ENCODE results near the gene KIF25. TPM values are rescaled to one million over a fixed set of nuclear protein-coding genes. Genes with fewer than 3 reads are reported as not detected.

Gene KIF25
- total and polyA plus RNA-seq, 7 donors: 0.50 to 0.54 TPM; not detected in 5

DNA sequence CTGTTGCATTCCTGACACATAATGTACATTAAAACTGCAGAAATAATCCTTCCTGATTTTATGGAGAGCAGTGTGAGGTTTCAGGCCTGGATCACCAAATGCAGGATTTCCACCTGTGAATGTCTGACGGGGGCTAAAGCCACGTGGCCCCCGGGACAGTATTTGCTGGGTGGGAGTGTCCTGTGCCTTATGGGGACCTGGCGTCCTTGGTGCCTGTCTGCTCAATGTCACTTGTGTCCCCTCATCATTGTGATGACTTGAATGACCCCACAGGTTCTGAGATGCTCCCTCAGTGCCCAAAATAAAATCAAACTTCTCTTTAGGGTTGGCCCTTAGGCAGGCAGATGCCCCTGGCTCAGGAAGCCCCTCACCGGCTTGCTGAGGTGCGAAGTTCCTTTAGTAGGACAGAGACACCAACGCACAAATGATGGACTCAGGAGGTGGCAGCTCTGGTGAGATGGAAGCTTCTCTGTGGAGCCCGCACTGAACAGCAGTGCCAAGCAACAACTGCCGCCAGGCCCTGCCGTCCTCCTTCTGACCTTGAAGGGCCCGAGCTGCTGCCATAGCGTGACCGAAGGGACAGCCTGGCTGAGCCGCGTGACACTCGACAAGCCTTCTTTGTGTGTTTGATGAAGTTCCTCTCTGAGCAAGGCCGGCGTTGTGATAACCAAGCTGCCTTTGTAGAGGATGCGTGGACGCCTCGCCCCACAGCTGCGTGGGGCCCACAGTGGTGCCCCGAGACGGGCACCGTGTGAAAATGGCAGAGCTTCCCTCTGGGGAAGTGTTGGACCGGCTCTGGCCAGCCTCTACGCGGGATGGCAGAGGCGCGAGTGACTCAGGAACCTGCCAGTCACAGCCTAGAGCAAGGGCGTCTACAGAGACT lies 50.6 kb downstream of the KIF25 start:
- no peak for TF ChIP-seq CTCF (IDR thresholded peaks at IDR 0.05)
- TF ChIP-seq EP300 (IDR thresholded peaks at IDR 0.05): no peak
- no peak for TF ChIP-seq POLR2AphosphoS5 (IDR thresholded peaks at IDR 0.05)
- TF ChIP-seq POLR2A (IDR thresholded peaks at IDR 0.05): no peak
- H3K4me3 ChIP-seq: no peak overlapping the region
- WGBS, 2 donors: 89 to 91% methylated on average over 31 of the region's 31 CpGs
- intact Hi-C loops (cut with DNase I): no loop called here
- no peak overlapping the region for H3K27ac ChIP-seq
- peaks cover 0 to 7% (median 0%) of the 10 kb centered on the region in 4 donors for H3K4me1 ChIP-seq
- DNase-seq: no peak
- no peaks in the 10 kb centered on the region for H3K27me3 ChIP-seq
- no peaks in the 10 kb centered on the region for H3K9me3 ChIP-seq
- no peaks in the 10 kb centered on the region for H3K36me3 ChIP-seq

GRCh38 chr6:168048724-168049025 lies 51.2 kb downstream of the KIF25 start:
- Histone ChIP-seq H3K27ac (no peak overlapping the region), H3K9me3 (no peaks in the 10 kb centered on the region), H3K4me1 (peaks cover 0 to 7% (median 0%) of the 10 kb centered on the region in 4 donors), H3K27me3 (no peaks in the 10 kb centered on the region), H3K4me3 (no peak overlapping the region), H3K36me3 (no peaks in the 10 kb centered on the region)
- intact Hi-C loops (cut with DNase I): no loop called here
- TF ChIP-seq POLR2A (IDR thresholded peaks at IDR 0.05) (no peak), POLR2AphosphoS5 (IDR thresholded peaks at IDR 0.05) (no peak), EP300 (IDR thresholded peaks at IDR 0.05) (no peak), CTCF (IDR thresholded peaks at IDR 0.05) (no peak)
- DNase-seq: no peak
- 94 to 96% methylated on average over 10 of the region's 10 CpGs for WGBS, 2 donors

GRCh38 chr6:168049277-168049676 lies 51.8 kb downstream of the KIF25 start:
- no peak for TF ChIP-seq EP300 (IDR thresholded peaks at IDR 0.05)
- TF ChIP-seq CTCF (IDR thresholded peaks at IDR 0.05): no peak
- TF ChIP-seq POLR2AphosphoS5 (IDR thresholded peaks at IDR 0.05): no peak
- TF ChIP-seq POLR2A (IDR thresholded peaks at IDR 0.05): no peak
- no peak overlapping the region for H3K4me3 ChIP-seq
- peaks cover 0 to 7% (median 0%) of the 10 kb centered on the region in 4 donors for H3K4me1 ChIP-seq
- H3K9me3 ChIP-seq: no peaks in the 10 kb centered on the region
- no peaks in the 10 kb centered on the region for H3K27me3 ChIP-seq
- no peak for DNase-seq
- H3K36me3 ChIP-seq: no peaks in the 10 kb centered on the region
- WGBS, 2 donors: 92 to 94% methylated on average over 20 of the region's 20 CpGs
- intact Hi-C loops (cut with DNase I): no loop called here
- H3K27ac ChIP-seq: no peak overlapping the region

GRCh38 chr6:168049706-168050224 lies 52.3 kb downstream of the KIF25 start:
- no peak for DNase-seq

More at GRCh38 chr6:168049706-168050224, 52.3 kb downstream of the KIF25 start:
- Histone ChIP-seq H3K36me3 (no peaks in the 10 kb centered on the region), H3K4me1 (peaks cover 0 to 7% (median 2%) of the 10 kb centered on the region in 4 donors), H3K4me3 (no peak overlapping the region), H3K27ac (no peak overlapping the region), H3K9me3 (no peaks in the 10 kb centered on the region), H3K27me3 (no peaks in the 10 kb centered on the region)
- intact Hi-C loops (cut with DNase I): no loop called here
- TF ChIP-seq EP300 (IDR thresholded peaks at IDR 0.05) (no peak), POLR2AphosphoS5 (IDR thresholded peaks at IDR 0.05) (no peak), POLR2A (IDR thresholded peaks at IDR 0.05) (no peak), CTCF (IDR thresholded peaks at IDR 0.05) (no peak)
- WGBS, 2 donors: 91 to 94% methylated on average over 21 of the region's 21 CpGs
